Activated CD4-positive, alpha-beta T cell treated with anti-CD3 and anti-CD28 coated beads for 36 hours (primary cell): ENCODE data around the gene NFE2L2. TPM values are rescaled to one million over a fixed set of nuclear protein-coding genes. Genes with fewer than 3 reads are reported as not detected.
"Not testable (repeated sequence)": the region's sequence is repeated elsewhere in the genome, so short reads cannot be mapped to it uniquely, and the experiment has no call there.

Source experiments
- ATAC-seq: fragments of 200-7000 bp; cut with Tn5 transposase; one replicate; pipeline ENCODE4 v1.10.0; 2021; ENCODE audit warnings: mild to moderate bottlenecking, moderate library complexity
- CTCF ChIA-PET: fragments of 350-600 bp; sonication (Branson Sonifier 250); formaldehyde crosslinking; loops from one replicate; lab custom pipeline; 2021; ENCODE audit warnings: antibody characterized with exemption; lab: Charles Lee
- POLR2A ChIA-PET: fragments of 350-600 bp; sonication (Branson Sonifier 250); formaldehyde crosslinking; loops from one replicate; lab custom pipeline; 2021; ENCODE audit warnings: antibody characterized with exemption, inconsistent platforms; lab: Charles Lee
- DNase-seq: peaks from one replicate; pipeline ENCODE4 v3.0.0-alpha.2; 2020
- H3K27ac Mint-ChIP-seq: one replicate; pipeline ENCODE4 v1.8.0; 2021; ENCODE audit warnings: mixed read lengths
- H3K27me3 Mint-ChIP-seq: one replicate; pipeline ENCODE4 v1.8.0; 2021; ENCODE audit warnings: mixed read lengths
- H3K36me3 Mint-ChIP-seq: one replicate; pipeline ENCODE4 v1.8.0; 2021; ENCODE audit warnings: low read depth, mixed read lengths
- H3K4me1 Mint-ChIP-seq: one replicate; pipeline ENCODE4 v1.8.0; 2021; ENCODE audit warnings: mixed read lengths
- H3K4me3 Mint-ChIP-seq: one replicate; pipeline ENCODE4 v1.8.0; 2021; ENCODE audit warnings: mild to moderate bottlenecking, moderate library complexity, mixed read lengths
- H3K9me3 Mint-ChIP-seq: one replicate; pipeline ENCODE4 v1.8.0; 2021; ENCODE audit warnings: low read depth, mixed read lengths
- intact Hi-C, 2 experiments: fragments of 100-400 bp; cut with DNase I in 1 of 2; cut with micrococcal nuclease in 1 of 2; formaldehyde crosslinking; loops; one replicate each; pipeline versions ENCODE4 v1.14.2 to v1.15.1; 2022 to 2024; cut with DNase I, micrococcal nuclease
- total RNA-seq, 2 experiments: library from RNA; stranded (reverse); gene quantifications; one replicate each; pipeline ENCODE4 v1.2.3, GENCODE V29; 2021

Gene NFE2L2
- total RNA-seq, 2 experiments from 2014 or later: 56.6 to 81.5 TPM

DNA sequence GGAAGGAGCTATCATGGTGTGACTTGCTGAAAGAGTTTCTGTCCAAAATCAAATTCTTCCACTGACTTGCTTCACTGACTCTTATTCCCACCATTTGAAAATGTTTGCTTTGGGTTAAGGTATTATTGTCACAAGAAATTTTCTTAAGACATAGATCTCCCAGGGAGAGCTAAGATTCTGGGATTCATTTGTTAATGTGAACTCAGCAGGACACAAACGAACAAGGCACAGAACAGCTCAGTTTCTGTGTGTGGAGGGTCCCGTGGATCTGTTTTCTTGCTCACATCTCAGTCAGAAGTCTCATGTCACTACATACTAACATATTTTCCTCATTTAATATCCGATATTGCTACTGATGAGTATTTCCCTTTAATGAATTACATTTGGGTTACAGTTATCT lies 60.1 kb downstream of the NFE2L2 start:
- Mint-ChIP-seq H3K27me3 (no peaks in the 10 kb centered on the region), H3K4me1 (peaks cover 20% of the 10 kb centered on the region), H3K27ac (no peak overlapping the region), H3K4me3 (no peak overlapping the region), H3K36me3 (peaks cover 3% of the 10 kb centered on the region), H3K9me3 (no peaks in the 10 kb centered on the region)
- ChIA-PET CTCF (interaction anchor here (0.6 to 1.5 kb wide), 2 partner anchors 40 to 55 kb away, joined by 3 to 5 read pairs; no protein-coding TSS in a partner anchor), POLR2A (no interaction called here)
- intact Hi-C loops: no loop called here
- DNase-seq (no peak), ATAC-seq (no peak)

DNA sequence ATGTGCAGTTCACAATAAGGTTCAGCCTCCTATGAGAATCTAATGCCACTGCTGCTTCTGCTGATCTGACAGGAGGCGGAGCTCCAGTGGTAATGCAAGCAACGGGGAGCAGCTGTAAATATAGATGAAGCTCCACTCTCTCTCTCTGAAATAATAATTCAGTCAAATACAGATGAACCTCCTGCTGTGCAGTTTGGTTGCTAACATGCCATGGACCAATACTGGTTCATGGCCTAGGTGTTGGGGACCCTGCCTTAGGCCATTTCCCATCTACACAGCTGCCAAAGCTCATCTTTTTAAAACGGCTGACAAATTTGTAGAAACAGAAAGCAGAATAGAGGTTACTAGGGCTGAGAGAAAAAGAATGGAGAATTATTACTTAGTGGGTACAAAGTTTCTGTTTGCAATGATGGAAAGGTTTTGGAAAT lies 62.6 kb downstream of the NFE2L2 start:
- ATAC-seq (no peak), DNase-seq (no peak)
- CTCF ChIA-PET: interaction anchor here (0.5 to 2.7 kb wide), 5 partner anchors 19 to 281 kb away, joined by 3 to 16 read pairs (median 4); no protein-coding TSS in a partner anchor
- POLR2A ChIA-PET: interaction anchor here (1.8 kb wide), 1 partner anchor 10 kb away, joined by 7 read pairs; the partner anchor contains the start of gene HNRNPA3
- Mint-ChIP-seq H3K36me3 (no peaks in the 10 kb centered on the region), H3K4me3 (no peak overlapping the region), H3K27me3 (no peaks in the 10 kb centered on the region), H3K4me1 (peaks cover 9% of the 10 kb centered on the region), H3K9me3 (no peaks in the 10 kb centered on the region), H3K27ac (no peak overlapping the region)
- intact Hi-C loops: no loop called here

- H3K36me3 Mint-ChIP-seq, ATAC-seq, H3K27me3 Mint-ChIP-seq, DNase-seq, POLR2A ChIA-PET, H3K27ac Mint-ChIP-seq, H3K4me3 Mint-ChIP-seq, H3K4me1 Mint-ChIP-seq, H3K9me3 Mint-ChIP-seq, intact Hi-C loops: not testable (repeated sequence)
- CTCF ChIA-PET: interaction anchor here (0.5 to 0.6 kb wide), 2 partner anchors 31 to 64 kb away, joined by 3 to 4 read pairs; partner anchors contain the start of gene NFE2L2
Measured at GRCh38 chr2:177200419-177200818, 64.1 kb downstream of the NFE2L2 start.

GRCh38 chr2:177195194-177195593 lies 69.3 kb downstream of the NFE2L2 start:
- no peaks in the 10 kb centered on the region for H3K27me3 Mint-ChIP-seq
- intact Hi-C loops: no loop called here
- H3K4me1 Mint-ChIP-seq: peaks cover 2% of the 10 kb centered on the region
- H3K27ac Mint-ChIP-seq: no peak overlapping the region
- H3K36me3 Mint-ChIP-seq: no peaks in the 10 kb centered on the region
- DNase-seq (no peak), ATAC-seq (peak; percentile 51)
- no peak overlapping the region for H3K4me3 Mint-ChIP-seq
- no peaks in the 10 kb centered on the region for H3K9me3 Mint-ChIP-seq
- ChIA-PET POLR2A (interaction anchor here (1.2 kb wide), 1 partner anchor 17 kb away, joined by 3 read pairs; the partner anchor contains the start of gene HNRNPA3), CTCF (interaction anchor here (0.6 to 2.8 kb wide), 3 partner anchors 31 to 101 kb away, joined by 5 to 10 read pairs (median 6); no protein-coding TSS in a partner anchor)

DNA sequence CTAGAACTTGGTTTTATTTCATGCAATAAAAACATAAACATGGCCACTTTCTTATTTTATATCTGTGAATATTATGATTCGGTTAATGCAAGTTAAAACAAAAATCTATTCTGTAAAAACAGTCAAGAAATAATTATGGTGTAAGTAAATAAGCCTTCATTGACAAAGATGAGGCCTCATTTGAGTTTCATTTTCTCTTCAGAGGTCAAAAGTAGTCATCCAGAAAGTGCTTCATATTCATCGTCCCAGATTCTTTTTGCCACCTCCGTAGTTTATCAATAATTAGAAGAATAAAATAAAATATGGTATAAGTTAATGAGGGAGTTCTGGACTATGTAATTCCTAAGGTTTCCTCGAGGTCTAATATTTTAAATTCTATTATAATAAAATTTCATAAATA lies 71.3 kb downstream of the NFE2L2 start:
- intact Hi-C loops: no loop called here
- no peak for ATAC-seq
- ChIA-PET POLR2A (no interaction called here), CTCF (interaction anchor here (1.1 to 2.8 kb wide), 2 partner anchors 29 to 44 kb away, joined by 4 to 10 read pairs; no protein-coding TSS in a partner anchor)
- DNase-seq: no peak
- Mint-ChIP-seq H3K36me3 (no peaks in the 10 kb centered on the region), H3K4me1 (peaks cover 2% of the 10 kb centered on the region), H3K27me3 (no peaks in the 10 kb centered on the region), H3K27ac (no peak overlapping the region), H3K4me3 (no peak overlapping the region), H3K9me3 (no peaks in the 10 kb centered on the region)

DNA sequence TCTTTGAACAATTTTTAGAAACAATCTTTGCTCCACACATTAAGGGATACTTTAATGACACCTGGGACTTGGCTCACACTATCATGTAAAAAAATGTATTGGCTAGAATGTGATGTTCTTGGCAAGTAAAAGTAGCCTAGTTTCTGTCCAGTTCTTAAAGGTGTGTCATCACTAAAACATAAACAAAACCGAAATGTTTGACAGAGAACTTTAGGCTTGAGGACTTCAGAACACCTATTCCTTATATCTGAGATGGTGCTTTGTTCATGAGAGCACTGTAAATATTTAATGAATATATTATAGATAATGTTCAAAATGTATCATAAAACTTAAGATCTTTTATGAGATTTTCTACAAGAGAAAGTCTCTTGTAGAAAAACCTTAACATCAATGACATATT lies 71.7 kb downstream of the NFE2L2 start:
- POLR2A ChIA-PET: no interaction called here
- Mint-ChIP-seq H3K9me3 (no peaks in the 10 kb centered on the region), H3K27me3 (no peaks in the 10 kb centered on the region), H3K27ac (no peak overlapping the region), H3K36me3 (no peaks in the 10 kb centered on the region), H3K4me3 (no peak overlapping the region), H3K4me1 (peaks cover 2% of the 10 kb centered on the region)
- CTCF ChIA-PET: no interaction called here
- DNase-seq: no peak
- ATAC-seq: no peak
- intact Hi-C loops: no loop called here

- H3K4me3 Mint-ChIP-seq: no peak overlapping the region
- no peaks in the 10 kb centered on the region for H3K36me3 Mint-ChIP-seq
- H3K9me3 Mint-ChIP-seq: no peaks in the 10 kb centered on the region
- no peaks in the 10 kb centered on the region for H3K27me3 Mint-ChIP-seq
- H3K27ac Mint-ChIP-seq: no peak overlapping the region
- ChIA-PET CTCF (interaction anchor here (0.5 to 1.0 kb wide), 6 partner anchors 13 to 521 kb away, joined by 3 to 4 read pairs (median 3); no protein-coding TSS in a partner anchor), POLR2A (no interaction called here)
- intact Hi-C loops: no loop called here
- DNase-seq (no peak), ATAC-seq (no peak)
- peaks cover 2% of the 10 kb centered on the region for H3K4me1 Mint-ChIP-seq
Measured at GRCh38 chr2:177190941-177191340, 73.6 kb downstream of the NFE2L2 start.

DNA sequence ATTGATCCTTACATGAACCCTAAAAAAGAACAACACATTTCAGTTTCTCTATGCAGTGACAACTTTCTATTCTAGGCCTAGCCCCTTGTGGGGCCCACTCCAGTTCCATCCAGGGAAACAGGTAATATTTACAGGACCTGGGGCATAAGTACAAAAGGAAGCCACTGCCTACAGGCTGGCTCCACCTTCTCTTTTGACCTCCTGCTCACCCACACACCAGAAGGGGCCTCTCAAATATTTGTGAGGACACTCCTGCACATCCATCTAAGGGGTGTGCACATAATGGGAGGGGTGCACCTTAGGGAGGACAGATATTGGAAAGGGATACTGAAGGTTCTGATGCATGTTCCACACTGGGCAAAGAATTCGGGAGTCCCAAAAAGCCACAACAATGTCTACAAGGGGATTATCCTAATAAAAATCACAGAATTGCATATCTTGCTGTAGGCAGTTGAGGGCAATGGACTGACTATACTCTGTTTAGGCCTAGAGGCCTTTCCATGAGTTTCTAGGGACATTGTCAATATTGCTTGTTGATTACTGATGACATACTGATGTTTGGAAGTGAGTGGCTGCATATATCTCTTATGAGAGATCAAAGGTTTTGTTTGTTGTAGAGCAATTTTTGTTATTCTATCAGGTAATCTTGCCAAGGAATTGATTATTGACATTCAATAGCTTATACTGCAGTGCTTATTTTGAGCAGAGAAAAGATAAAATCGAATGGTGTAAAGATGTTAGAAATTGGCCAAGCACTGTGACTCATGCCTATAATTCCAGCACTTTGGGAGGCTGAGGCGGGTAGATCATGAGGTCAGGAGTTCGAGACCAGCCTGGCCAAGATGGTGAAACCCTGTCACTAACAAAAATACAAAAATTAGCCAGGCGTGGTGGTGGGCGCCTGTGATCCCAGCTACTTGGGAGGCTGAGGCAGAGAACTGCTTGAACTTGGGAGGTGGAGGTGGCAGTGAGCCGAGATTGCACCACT lies 75.8 kb downstream of the NFE2L2 start:
- intact Hi-C loops: no loop called here
- ATAC-seq (no peak), DNase-seq (no peak)
- POLR2A ChIA-PET: no interaction called here
- H3K27me3 Mint-ChIP-seq: no peaks in the 10 kb centered on the region
- peaks cover 2% of the 10 kb centered on the region for H3K4me1 Mint-ChIP-seq
- CTCF ChIA-PET: interaction anchor here (0.6 to 1.3 kb wide), 2 partner anchors 9 to 23 kb away, joined by 3 to 4 read pairs; no protein-coding TSS in a partner anchor
- no peak overlapping the region for H3K4me3 Mint-ChIP-seq
- H3K9me3 Mint-ChIP-seq: no peaks in the 10 kb centered on the region
- H3K27ac Mint-ChIP-seq: no peak overlapping the region
- no peaks in the 10 kb centered on the region for H3K36me3 Mint-ChIP-seq

DNA sequence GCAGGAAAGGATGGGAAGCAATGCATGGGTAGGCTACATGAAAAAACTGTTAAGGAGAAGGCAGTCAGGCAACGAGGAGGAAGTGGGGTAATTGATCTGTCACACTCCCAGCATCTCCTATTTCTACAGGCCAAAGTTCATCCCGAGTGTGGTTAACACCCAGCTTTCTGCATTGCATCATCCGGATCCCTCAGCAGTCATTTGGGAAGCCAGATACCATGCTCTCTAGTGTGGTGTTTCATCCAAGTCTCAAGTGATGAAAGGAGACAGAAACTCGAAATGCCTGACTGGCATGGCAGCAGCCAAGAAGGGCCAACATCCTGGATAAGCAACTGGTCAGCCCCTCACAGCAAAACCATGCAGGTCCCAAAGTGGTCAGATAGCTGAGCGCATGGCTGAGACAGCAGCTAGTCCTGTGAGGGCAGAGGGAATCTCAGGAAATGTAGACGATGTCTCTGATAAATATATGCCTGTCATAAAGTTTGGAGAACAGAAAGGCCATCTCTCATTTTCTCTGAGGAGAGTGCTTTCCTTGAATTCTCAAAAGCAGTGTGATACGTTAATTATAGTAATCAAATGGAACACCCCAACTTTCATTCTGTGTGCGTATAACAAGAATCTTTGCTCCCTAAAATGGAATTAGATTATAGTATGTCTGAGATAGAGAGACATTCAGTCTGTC lies 76.8 kb downstream of the NFE2L2 start:
- CTCF ChIA-PET: no interaction called here
- no peaks in the 10 kb centered on the region for H3K9me3 Mint-ChIP-seq
- no peak for DNase-seq
- intact Hi-C loops: no loop called here
- H3K4me3 Mint-ChIP-seq: no peak overlapping the region
- H3K27me3 Mint-ChIP-seq: no peaks in the 10 kb centered on the region
- POLR2A ChIA-PET: no interaction called here
- H3K4me1 Mint-ChIP-seq: no peaks in the 10 kb centered on the region
- no peak for ATAC-seq
- H3K27ac Mint-ChIP-seq: no peak overlapping the region
- no peaks in the 10 kb centered on the region for H3K36me3 Mint-ChIP-seq

- H3K4me1 Mint-ChIP-seq, DNase-seq, H3K9me3 Mint-ChIP-seq, POLR2A ChIA-PET, H3K27ac Mint-ChIP-seq, H3K36me3 Mint-ChIP-seq, H3K4me3 Mint-ChIP-seq, ATAC-seq, intact Hi-C loops, H3K27me3 Mint-ChIP-seq: not testable (repeated sequence)
- CTCF ChIA-PET: interaction anchor here (2.4 kb wide), 1 partner anchor 20 kb away, joined by 6 read pairs; no protein-coding TSS in a partner anchor
Measured at GRCh38 chr2:177186038-177186437, 78.5 kb downstream of the NFE2L2 start.

DNA sequence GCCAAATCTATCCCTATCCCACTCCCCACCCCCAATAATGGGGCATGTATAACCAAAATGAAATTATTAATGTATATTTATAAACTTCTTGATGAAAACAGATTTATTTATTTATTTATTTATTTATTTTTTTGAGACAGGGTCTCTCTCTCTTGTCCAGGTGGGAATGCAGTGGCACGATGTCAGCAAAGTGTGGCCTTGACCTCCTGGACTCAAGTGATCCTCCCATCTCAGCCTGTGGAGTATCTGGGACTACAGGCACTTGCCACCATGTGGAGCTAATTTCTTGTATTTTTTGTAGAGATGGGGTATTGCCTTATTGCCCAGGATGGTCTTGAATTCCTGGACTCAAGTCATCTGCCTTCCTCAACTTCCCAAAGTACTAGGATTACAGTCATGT lies 79.9 kb downstream of the NFE2L2 start:
- Mint-ChIP-seq H3K27ac (no peak overlapping the region), H3K4me3 (no peak overlapping the region), H3K4me1 (no peaks in the 10 kb centered on the region), H3K36me3 (no peaks in the 10 kb centered on the region), H3K27me3 (no peaks in the 10 kb centered on the region), H3K9me3 (no peaks in the 10 kb centered on the region)
- ChIA-PET POLR2A (no interaction called here), CTCF (interaction anchor here (0.5 to 2.4 kb wide), 7 partner anchors 13 to 682 kb away, joined by 3 to 6 read pairs (median 4); no protein-coding TSS in a partner anchor)
- intact Hi-C loops: no loop called here
- ATAC-seq (no peak), DNase-seq (no peak)
